Raji (cell line): ENCODE data around the gene HIPK2.

Experiments used
- POLR2A ChIP-seq: IDR thresholded peaks from 2 replicates; pipeline ENCODE4 v1.6.1; 2011; ENCODE audit warnings: low read depth, low read length, control low read depth; ENCODE audit not compliant: insufficient read depth

HIPK2 gene

GRCh38 chr7:139687980-139688632 is 89.7 kb downstream of the HIPK2 start:
- TF ChIP-seq POLR2A = no peak

GRCh38 chr7:139687211-139687954 is 90.4 kb downstream of the HIPK2 start:
- no peak for TF ChIP-seq POLR2A

GRCh38 chr7:139683137-139683921 is 94.5 kb downstream of the HIPK2 start:
- no peak for TF ChIP-seq POLR2A

- no peak for TF ChIP-seq POLR2A
Measured at GRCh38 chr7:139682136-139683013, 95.4 kb downstream of the HIPK2 start.

- no peak for TF ChIP-seq POLR2A
Measured at GRCh38 chr7:139681812-139682135, 96.0 kb downstream of the HIPK2 start.

GRCh38 chr7:139681463-139681755 is 96.4 kb downstream of the HIPK2 start:
- TF ChIP-seq POLR2A = no peak

- no peak for TF ChIP-seq POLR2A
Measured at GRCh38 chr7:139680676-139681462, 96.9 kb downstream of the HIPK2 start.

- no peak for TF ChIP-seq POLR2A
Measured at GRCh38 chr7:139679731-139680594, 97.8 kb downstream of the HIPK2 start.

- TF ChIP-seq POLR2A = no peak
Measured at GRCh38 chr7:139676390-139676789, 101.4 kb downstream of the HIPK2 start.

GRCh38 chr7:139675127-139676125 is 102.4 kb downstream of the HIPK2 start:
- no peak for TF ChIP-seq POLR2A

GRCh38 chr7:139674752-139675126 is 103.1 kb downstream of the HIPK2 start:
- no peak for TF ChIP-seq POLR2A

- TF ChIP-seq POLR2A = no peak
Measured at GRCh38 chr7:139674341-139674740, 103.5 kb downstream of the HIPK2 start.

- no peak for TF ChIP-seq POLR2A
Measured at GRCh38 chr7:139673762-139674161, 104.0 kb downstream of the HIPK2 start.

- no peak for TF ChIP-seq POLR2A
Measured at GRCh38 chr7:139673230-139673629, 104.6 kb downstream of the HIPK2 start.
